ENCODE results near the gene SLC35D2. TPM values are rescaled to one million over a fixed set of nuclear protein-coding genes. Genes with fewer than 3 reads are reported as not detected.
"Not testable (repeated sequence)": the region's sequence is repeated elsewhere in the genome, so short reads cannot be mapped to it uniquely, and the experiment has no call there.

SLC35D2 gene
- total RNA-seq, 1 experiment from 2014 or later: 14.6 TPM

GRCh38 chr9:96322210-96322609, 61.3 kb downstream of the SLC35D2 start:
- H3K36me3 Mint-ChIP-seq; H3K27ac Mint-ChIP-seq; ATAC-seq; H3K4me3 Mint-ChIP-seq; H3K9me3 Mint-ChIP-seq; POLR2A ChIA-PET; DNase-seq (ENCODE audit: low spot score); H3K27me3 Mint-ChIP-seq (ENCODE audit: low read depth): not testable (repeated sequence)
- peaks cover 17% of the 10 kb centered on the region for H3K4me1 Mint-ChIP-seq
- TF ChIP-seq ZNF121 (CRISPR knock-in tag; IDR thresholded peaks at IDR 0.05): peak; percentile 86
- TF ChIP-seq GTF2I (CRISPR knock-in tag; conservative IDR thresholded peaks at IDR 0.05): 0 out of 2 replicates have a peak, but pooled peaks have one; percentile 53
- CTCF ChIA-PET: interaction anchor here (0.7 to 0.8 kb wide), 3 partner anchors 22 to 85 kb away, joined by 3 to 5 read pairs (median 3); no protein-coding TSS in a partner anchor

- peak; percentile 29 for DNase-seq (ENCODE audit: low spot score)
- Mint-ChIP-seq H3K4me1 (peaks cover 18% of the 10 kb centered on the region), H3K9me3 (no peaks in the 10 kb centered on the region), H3K36me3 (no peaks in the 10 kb centered on the region), H3K27ac (no peak overlapping the region; the same call in 1 of the 2 replicates), H3K27me3 (ENCODE audit: low read depth) (no peaks in the 10 kb centered on the region), H3K4me3 (no peak overlapping the region)
- ATAC-seq: peak; percentile 63
- CTCF ChIA-PET: interaction anchor here (1.1 kb wide), 1 partner anchor 89 kb away, joined by 5 read pairs; no protein-coding TSS in a partner anchor
- POLR2A ChIA-PET: no interaction called here
- no peak for TF ChIP-seq KAT7 (CRISPR knock-in tag; IDR thresholded peaks at IDR 0.05; ENCODE audit: borderline replicate concordance)
- no peak for TF ChIP-seq NFE2L1 (CRISPR knock-in tag; IDR thresholded peaks at IDR 0.05)
- TF ChIP-seq SMAD3 (CRISPR knock-in tag; IDR thresholded peaks at IDR 0.05; ENCODE audit: borderline replicate concordance): no peak
- TF ChIP-seq USF1 (CRISPR knock-in tag; IDR thresholded peaks at IDR 0.05): no peak
- no peak for TF ChIP-seq SP1 (CRISPR knock-in tag; conservative IDR thresholded peaks at IDR 0.05)
- no peak for TF ChIP-seq E2F1 (CRISPR knock-in tag; IDR thresholded peaks at IDR 0.05)
- TF ChIP-seq FOXP1 (CRISPR knock-in tag; IDR thresholded peaks at IDR 0.05; ENCODE audit: borderline replicate concordance): no peak
- TF ChIP-seq RORB (CRISPR knock-in tag; IDR thresholded peaks at IDR 0.05): no peak
- no peak for TF ChIP-seq RELA (CRISPR knock-in tag; IDR thresholded peaks at IDR 0.05; ENCODE audit: borderline replicate concordance)
- no peak for TF ChIP-seq CREB1 (CRISPR knock-in tag; IDR thresholded peaks at IDR 0.05)
- no peak for TF ChIP-seq ZNF317 (CRISPR knock-in tag; IDR thresholded peaks at IDR 0.05; ENCODE audit: borderline replicate concordance, low read depth)
Measured at GRCh38 chr9:96321515-96321914, 62.0 kb downstream of the SLC35D2 start.

- Mint-ChIP-seq H3K36me3 (no peaks in the 10 kb centered on the region), H3K4me3 (no peak overlapping the region), H3K27ac (no peak overlapping the region), H3K4me1 (peaks cover 18% of the 10 kb centered on the region), H3K27me3 (ENCODE audit: low read depth) (no peaks in the 10 kb centered on the region), H3K9me3 (no peaks in the 10 kb centered on the region)
- DNase-seq (ENCODE audit: low spot score) (no peak), ATAC-seq (peak; percentile 64)
- ChIA-PET CTCF (interaction anchor here (1.1 to 1.3 kb wide), 3 partner anchors 89 to 346 kb away, joined by 4 to 5 read pairs (median 4); no protein-coding TSS in a partner anchor), POLR2A (no interaction called here)
- no peak for TF ChIP-seq HMGA2 (CRISPR knock-in tag; IDR thresholded peaks at IDR 0.05)
- TF ChIP-seq CTCF (IDR thresholded peaks at IDR 0.05): no peak
- TF ChIP-seq IRF1 (CRISPR knock-in tag; IDR thresholded peaks at IDR 0.05): no peak
- no peak for TF ChIP-seq ZMAT4 (CRISPR knock-in tag; IDR thresholded peaks at IDR 0.05)
- TF ChIP-seq ZNF416 (CRISPR knock-in tag; IDR thresholded peaks at IDR 0.05): no peak
- no peak for TF ChIP-seq E2F4 (CRISPR knock-in tag; IDR thresholded peaks at IDR 0.05; ENCODE audit: borderline replicate concordance, low read depth)
Measured at GRCh38 chr9:96320749-96321280, 62.7 kb downstream of the SLC35D2 start.
